Keratinocyte (primary cell): ENCODE data around the gene OR5K2.

Experiments
- CTCF ChIP-seq, 3 experiments: IDR thresholded peaks in 1 of 3; conservative IDR thresholded peaks in 1 of 3; optimal IDR thresholded peaks in 1 of 3; 2 replicates in 2 of 3; 3 replicates in 1 of 3; pipeline versions ENCODE3 to v1.5.1; 2011; ENCODE audit warnings: low read length in 3 of 3, mild to moderate bottlenecking in 3 of 3, moderate library complexity in 2 of 3, control low read depth in 1 of 3, inconsistent platforms in 1 of 3; ENCODE audit not compliant: insufficient read depth in 2 of 3; ENCODE audit errors: extremely low read depth in 1 of 3
- EZH2 ChIP-seq: IDR thresholded peaks from one replicate; pipeline ENCODE4 v1.6.1; 2012; ENCODE audit warnings: inconsistent platforms, mild to moderate bottlenecking, low read length, moderate library complexity

GRCh38 chr3:98530676-98531075 is 33.2 kb downstream of the OR5K2 start:
- TF ChIP-seq EZH2 = no peak
- TF ChIP-seq CTCF (optimal IDR thresholded peaks at IDR 0.05 in 1 of 3, IDR thresholded peaks at IDR 0.05 in 1 of 3, conservative IDR thresholded peaks at IDR 0.05 in 1 of 3; ENCODE audit: extremely low read depth in 1 of 3, insufficient read depth in 2 of 3, low read length in 3 of 3) = no peak
